RCC 7860 (cell line): ENCODE results near the gene TREML2.
"Not testable (repeated sequence)": the region's sequence is repeated elsewhere in the genome, so short reads cannot be mapped to it uniquely, and the experiment has no call there.

Experiments
- DNase-seq: peaks from one replicate; pipeline ENCODE4 v3.0.0-alpha.2; 2015; ENCODE audit warnings: low spot score
- FAIRE-seq: peaks from 2 replicates; lab custom pipeline; 2012; peaks lifted over from hg19 to GRCh38; lab: Jason Lieb, UNC

Gene TREML2

GRCh38 chr6:41200901-41201763, at the start of gene TREML2:
TSS of gene TREML2 (minus strand) at chr6:41201149. CDS start at chr6:41201008, 141 bp downstream.
- FAIRE-seq, result no peak
- DNase-seq, result no peak

DNA sequence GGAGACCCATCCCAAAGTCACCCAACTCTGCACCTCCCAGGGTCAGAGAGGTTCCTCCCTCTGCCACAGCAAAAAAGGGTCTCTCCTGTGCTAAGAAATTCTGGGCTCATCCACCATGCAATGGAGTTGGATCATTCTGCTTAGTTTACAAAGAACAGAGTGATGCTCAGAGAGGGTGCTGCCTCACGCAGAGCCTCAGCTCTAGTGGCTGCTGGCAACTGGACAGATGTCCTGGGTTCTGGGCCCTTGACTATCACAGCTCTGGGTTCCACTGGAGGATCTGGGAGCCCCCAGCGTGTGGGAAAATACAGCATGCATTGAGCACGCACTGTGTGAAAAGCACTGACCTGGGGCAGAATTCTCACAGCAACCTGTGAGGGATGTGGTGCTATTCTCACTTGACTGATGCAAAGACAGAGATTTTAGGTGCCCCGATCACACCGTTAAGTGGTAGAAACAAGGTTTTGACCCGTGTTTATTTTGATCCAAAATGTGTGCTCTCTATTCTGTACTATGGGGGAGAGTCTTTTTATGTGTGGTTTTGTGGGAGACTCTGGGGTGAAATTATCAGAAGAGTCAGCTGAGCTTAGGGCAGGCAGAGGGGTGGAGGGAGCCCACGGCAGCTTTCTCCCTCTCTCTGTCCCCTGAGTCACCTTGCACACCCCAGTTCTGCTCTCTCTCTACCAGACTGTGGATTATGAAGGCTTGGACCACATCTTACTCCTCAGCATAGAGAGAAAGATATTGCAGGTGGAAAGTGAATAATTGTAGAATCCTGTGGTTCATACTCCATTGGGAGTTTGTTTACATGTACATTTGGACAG, 47.1 kb upstream of the TREML2 start:
- FAIRE-seq, result no peak
- DNase-seq, result no peak

- DNase-seq (no peak), FAIRE-seq (no peak)
Measured at GRCh38 chr6:41247288-41247865, 46.4 kb upstream of the TREML2 start.

DNA sequence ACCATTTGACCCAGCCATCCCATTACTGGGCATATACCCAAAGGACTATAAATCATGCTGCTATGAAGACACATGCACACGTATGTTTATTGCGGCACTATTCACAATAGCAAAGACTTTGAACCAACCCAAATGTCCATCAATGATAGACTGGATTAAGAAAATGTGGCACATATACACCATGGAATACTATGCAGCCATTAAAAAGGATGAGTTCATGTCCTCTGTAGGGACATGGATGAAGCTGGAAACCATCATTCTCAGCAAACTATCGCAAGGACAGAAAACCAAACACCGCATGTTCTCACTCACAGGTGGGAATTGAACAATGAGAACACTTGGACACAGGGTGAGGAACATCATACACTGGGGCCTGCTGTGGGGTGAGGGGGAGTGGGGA, 45.6 kb upstream of the TREML2 start:
- FAIRE-seq, DNase-seq: not testable (repeated sequence)

DNA sequence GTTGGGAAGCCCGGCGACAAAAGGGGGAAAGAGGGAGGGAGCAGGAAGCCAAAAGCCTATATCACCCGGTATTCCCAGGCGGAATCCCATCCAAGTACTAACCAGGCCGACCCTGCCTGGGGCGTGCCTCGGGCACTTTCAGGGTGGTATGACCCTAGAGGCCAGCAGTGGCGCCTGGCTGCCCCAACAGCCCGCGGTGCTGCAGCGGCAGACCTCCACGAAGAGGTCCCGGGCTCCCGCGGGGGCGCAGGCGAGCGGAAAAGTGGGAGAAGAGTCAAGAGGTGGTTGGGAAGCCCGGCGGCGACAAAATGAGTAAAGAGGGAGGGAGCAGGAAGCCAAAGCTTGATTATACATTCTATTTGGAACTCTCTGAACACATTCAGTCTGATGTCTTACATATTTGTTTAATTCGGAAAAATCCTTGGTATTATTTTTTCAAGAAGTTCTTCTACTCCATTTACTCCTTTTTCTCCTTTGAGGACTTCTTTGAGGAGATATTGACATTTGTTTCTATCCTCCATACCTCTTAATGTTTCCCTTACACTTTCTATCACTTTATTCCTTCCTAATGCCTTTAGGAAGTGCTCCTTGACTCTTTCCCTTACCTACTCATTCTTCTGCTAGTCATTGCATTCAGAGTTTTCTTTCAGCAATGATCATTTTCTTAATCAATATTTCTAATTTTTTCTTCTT, 38.7 kb upstream of the TREML2 start:
- no peak for FAIRE-seq
- no peak for DNase-seq

- no peak for DNase-seq
- FAIRE-seq, result no peak
Measured at GRCh38 chr6:41237128-41237527, 36.2 kb upstream of the TREML2 start.

DNA sequence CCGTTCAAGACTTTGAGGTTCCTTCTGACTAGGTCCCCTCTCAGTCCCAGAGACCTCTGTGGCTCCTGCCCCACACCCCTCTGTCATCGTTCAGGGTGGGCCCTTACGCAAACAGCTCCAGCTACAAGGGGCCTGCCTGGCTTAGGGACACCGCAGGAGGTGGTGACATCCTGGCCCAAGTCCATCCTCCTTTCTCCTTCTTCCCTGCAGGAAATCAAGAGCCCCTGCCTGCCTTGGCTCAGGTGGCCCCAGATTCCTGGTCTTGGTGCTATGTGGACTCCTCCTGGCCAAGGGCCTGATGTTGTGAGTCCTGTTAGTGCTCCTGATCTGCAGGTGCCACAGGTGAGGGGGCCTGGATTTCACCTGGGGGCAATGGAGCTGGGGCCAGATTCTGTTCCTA, 35.3 kb upstream of the TREML2 start:
- no peak for FAIRE-seq

GRCh38 chr6:41232667-41233066, 31.7 kb upstream of the TREML2 start:
- DNase-seq (no peak), FAIRE-seq (no peak)

More for the DNA sequence above, 35.3 kb upstream of the TREML2 start:
- DNase-seq, result no peak

- FAIRE-seq, result no peak
Measured at GRCh38 chr6:41231246-41231645, 30.3 kb upstream of the TREML2 start.

DNA sequence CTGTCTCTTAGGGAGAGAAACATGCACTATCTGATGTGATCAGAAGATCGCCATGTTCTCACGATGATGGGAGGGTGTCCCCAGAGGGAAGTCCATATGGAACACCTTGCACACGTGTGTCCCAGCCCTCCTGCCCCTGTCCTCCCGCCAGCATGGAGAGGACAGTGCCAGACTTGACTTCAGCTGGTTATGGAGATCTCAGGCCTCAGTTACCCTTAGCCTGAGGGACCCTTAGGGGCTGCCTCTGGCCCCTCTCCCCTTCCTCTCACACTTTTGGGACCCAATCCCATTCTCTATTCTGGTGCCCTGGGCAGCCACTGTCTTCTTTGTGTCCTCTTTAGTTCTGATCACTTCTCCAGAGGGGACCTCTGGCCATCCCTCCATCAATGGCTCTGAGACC, 28.8 kb upstream of the TREML2 start:
- FAIRE-seq (no peak), DNase-seq (no peak)

More at GRCh38 chr6:41231246-41231645, 30.3 kb upstream of the TREML2 start:
- no peak for DNase-seq

DNA sequence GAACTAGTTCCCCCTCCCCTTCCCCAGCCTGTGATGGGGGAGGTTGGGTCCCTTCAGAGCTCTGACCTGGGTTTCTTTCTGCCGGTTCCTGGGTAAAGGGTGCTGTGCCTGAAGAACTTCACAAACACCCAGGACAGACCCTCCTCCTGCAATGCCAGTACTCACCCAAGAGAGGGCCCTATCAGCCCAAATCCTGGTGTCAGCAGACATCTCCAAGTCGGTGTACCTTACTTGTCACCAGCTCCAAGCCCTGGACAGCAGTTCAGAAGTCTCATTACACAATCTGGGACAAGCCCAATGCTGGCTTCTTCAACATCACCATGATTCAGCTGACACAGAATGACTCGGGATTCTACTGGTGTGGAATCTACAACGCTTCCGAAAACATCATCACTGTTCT, 27.7 kb upstream of the TREML2 start:
- DNase-seq (no peak), FAIRE-seq (no peak)

DNA sequence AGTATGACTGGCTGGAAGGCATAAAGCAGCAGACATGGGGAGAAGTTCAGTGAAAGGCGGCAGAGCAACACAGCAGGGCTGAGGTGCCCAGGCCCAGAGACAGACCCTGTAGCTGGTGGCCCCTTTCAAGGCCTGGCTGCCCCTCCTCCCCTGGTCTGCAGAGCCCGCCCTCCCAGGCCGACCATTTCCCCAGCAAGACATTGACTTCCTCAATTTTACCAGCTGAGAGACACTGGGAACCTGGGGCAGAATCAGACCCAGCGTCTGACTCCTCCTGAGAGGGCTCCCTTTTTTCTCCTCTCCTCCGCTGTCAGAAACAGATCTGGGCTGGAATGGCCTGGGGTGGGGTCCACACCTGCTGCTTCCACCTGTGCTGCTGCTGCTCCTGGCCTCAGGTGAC, 27.1 kb upstream of the TREML2 start, which contains the start of gene TREML4:
Gene TREML4, plus strand, starts transcription at position 254 of the 400 bp plus-strand sequence. Its CDS starts 79 bp downstream, at position 333.
- FAIRE-seq (no peak), DNase-seq (no peak)

DNA sequence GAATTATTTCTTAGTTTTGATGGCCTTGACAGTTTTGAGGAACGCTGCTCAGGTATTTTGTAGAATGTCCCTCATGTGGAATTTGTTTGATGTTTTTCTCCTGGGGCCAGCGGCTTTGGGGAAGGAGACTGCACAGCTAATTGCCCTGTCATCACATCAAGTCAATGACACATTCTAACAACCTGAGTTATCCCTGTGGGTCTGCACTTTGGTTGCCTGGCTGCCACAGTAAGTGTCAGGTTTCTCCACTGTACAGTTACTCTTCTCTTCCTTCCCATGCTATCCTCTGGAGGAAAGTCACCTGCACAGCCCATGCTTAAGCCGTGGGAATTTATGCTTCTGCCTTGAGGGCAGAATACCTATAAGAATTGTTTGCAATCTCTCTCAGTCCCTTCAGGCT, 25.8 kb upstream of the TREML2 start:
- no peak for DNase-seq

GRCh38 chr6:41224800-41225199, 23.9 kb upstream of the TREML2 start:
- DNase-seq, result no peak
- FAIRE-seq, result no peak

More for the DNA sequence above, 25.8 kb upstream of the TREML2 start:
- FAIRE-seq, result no peak

GRCh38 chr6:41222513-41222912, 21.6 kb upstream of the TREML2 start:
- DNase-seq, result no peak
- FAIRE-seq, result no peak

DNA sequence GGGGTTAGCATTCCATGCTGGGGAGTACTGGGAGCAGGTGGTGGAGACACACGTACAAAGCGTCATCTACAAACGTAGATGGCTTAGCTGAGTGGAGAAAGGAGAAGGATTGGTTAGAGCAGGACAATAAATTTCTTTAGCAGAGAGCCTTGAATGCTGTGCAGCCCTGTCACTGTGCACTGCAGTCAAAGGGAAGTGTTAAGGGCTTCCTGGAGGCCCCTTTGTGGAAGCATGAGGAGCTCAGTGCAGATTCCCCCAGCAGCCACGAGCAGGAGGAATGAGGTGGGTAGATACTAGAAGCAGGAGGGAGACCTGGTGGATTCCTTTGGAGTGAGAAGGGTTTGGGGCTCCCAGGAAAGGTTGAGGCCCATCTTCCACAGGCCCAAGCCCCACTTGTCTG, 21.1 kb upstream of the TREML2 start:
- no peak for FAIRE-seq
- DNase-seq, result no peak

DNA sequence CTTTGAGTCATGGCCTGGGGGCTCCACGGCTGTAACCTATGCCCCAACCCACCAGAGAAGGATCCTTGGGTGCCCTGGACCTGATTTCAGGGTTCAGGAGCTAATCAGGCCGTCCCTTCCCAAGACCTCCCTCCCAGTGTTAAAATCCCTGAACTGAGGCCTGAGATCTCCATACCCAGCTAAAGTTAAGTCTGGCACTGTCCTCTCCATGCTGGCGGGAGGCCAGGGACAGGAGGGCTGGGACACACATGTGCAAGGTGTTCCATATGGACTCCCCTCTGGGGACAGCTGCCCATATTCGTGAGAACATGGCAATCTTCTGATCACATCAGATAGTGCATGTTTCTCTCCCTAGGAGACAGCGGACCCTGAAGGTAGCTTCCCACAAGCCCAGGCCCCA, 15.7 kb upstream of the TREML2 start:
- DNase-seq (no peak), FAIRE-seq (no peak)

GRCh38 chr6:41215777-41216176, 14.8 kb upstream of the TREML2 start:
- DNase-seq, result no peak
- FAIRE-seq, result no peak

GRCh38 chr6:41214559-41215238, 13.8 kb upstream of the TREML2 start:
- DNase-seq, result no peak
- no peak for FAIRE-seq
